ENCODE measurements around the gene ADAMTSL5. TPM values are rescaled to one million over a fixed set of nuclear protein-coding genes. Genes with fewer than 3 reads are reported as not detected.

Gene ADAMTSL5, protein sequence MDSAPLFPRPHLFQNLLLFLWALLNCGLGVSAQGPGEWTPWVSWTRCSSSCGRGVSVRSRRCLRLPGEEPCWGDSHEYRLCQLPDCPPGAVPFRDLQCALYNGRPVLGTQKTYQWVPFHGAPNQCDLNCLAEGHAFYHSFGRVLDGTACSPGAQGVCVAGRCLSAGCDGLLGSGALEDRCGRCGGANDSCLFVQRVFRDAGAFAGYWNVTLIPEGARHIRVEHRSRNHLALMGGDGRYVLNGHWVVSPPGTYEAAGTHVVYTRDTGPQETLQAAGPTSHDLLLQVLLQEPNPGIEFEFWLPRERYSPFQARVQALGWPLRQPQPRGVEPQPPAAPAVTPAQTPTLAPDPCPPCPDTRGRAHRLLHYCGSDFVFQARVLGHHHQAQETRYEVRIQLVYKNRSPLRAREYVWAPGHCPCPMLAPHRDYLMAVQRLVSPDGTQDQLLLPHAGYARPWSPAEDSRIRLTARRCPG
- total RNA-seq (10 to 100 TPM in 1 of 5 donors, 1 to 10 TPM in 2, not detected in 2; 1.7 to 29.5 (median 1.8) TPM), polyA plus RNA-seq (1 to 10 TPM; 1.1 to 5.6 (median 1.4) TPM)
- long read RNA-seq, donor 1 = 0 reads
- long read RNA-seq, donor 2 = 0 reads
- long read RNA-seq, donor 3 = 0 reads
- long read RNA-seq, donor 4 = 0 reads
- long read RNA-seq, donor 5 = 0 reads
- long read RNA-seq, donor 6 = 0 reads
- long read RNA-seq, donor 7 = 0 reads
- long read RNA-seq, donor 8 = 0 reads
- long read RNA-seq, donor 9 = 0 reads
- long read RNA-seq, donor 10 = 0 reads

DNA sequence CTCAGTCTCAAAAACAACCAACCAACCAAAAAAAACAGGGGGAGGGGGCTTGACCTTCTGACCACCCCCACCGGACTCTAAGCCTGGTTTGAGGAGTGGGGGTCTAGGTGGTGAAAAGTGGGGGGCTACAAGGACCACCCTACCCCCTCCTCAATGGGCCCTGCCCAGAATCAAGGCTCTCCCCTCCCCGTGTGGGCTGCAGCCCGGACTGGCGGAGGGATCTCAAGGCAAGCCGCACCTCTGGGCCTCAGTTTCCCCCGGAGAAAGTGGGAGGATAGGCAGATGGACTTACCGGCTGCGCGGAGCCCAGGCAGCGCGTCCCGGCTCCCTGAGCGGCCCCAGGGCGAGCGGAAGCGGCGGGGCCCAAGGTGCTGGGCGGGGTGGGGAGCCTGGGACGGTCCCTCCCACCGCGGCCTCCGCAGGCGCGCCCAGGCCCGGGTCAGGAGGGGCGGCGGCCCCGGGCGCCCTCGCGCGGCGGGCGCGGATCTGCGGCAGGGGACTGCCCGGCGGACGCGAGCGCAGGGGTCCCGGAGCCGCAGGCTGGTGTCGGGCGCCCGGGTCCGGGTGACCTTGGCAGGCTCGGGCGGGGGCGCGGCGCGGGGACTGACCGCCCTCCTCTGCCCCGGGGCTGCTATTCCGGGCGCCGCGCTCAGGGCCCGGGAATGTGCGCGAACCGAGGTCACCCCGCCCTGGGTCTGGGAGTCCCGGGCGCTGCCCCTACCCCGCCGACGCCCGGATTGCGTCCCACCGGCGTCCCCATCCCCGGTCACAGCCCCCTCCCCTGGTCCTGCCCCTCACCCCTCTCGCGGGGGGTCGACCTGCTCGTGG lies at the start of gene ADAMTSL5:
TSS of gene ADAMTSL5 (minus strand) at position 349 of the 828 bp plus-strand sequence. CDS start 2,076 bp downstream, outside the sequence.
- peak; percentile 60 to 88 for DNase-seq
- peaks cover 0 to 5% (median 2%) of the 10 kb centered on the region in 4 donors for H3K9me3 ChIP-seq
- H3K36me3 ChIP-seq = no peaks in the 10 kb centered on the region
- TF ChIP-seq EP300 (IDR thresholded peaks at IDR 0.05) = no peak
- peak in 1 of 3 donors; percentile 10 for TF ChIP-seq POLR2AphosphoS5 (IDR thresholded peaks at IDR 0.05)
- 3 to 9% (median 4%) methylated on average over 12 to 78 of the region's 78 CpGs for WGBS, 5 donors
- H3K27ac ChIP-seq = peak within 1 kb of the TSS in 4 of 5 donors; percentile 31 to 77 (median 59)
- H3K4me3 ChIP-seq = peak within 1 kb of the TSS; percentile 43 to 62 (median 50)
- peaks cover 12 to 34% (median 28%) of the 10 kb centered on the region in 4 donors for H3K4me1 ChIP-seq
- H3K27me3 ChIP-seq = peaks cover 14 to 83% (median 33%) of the 10 kb centered on the region in 3 donors
- intact Hi-C loops (cut with DNase I; ENCODE audit: low total_unique reads) = no loop called here

DNA sequence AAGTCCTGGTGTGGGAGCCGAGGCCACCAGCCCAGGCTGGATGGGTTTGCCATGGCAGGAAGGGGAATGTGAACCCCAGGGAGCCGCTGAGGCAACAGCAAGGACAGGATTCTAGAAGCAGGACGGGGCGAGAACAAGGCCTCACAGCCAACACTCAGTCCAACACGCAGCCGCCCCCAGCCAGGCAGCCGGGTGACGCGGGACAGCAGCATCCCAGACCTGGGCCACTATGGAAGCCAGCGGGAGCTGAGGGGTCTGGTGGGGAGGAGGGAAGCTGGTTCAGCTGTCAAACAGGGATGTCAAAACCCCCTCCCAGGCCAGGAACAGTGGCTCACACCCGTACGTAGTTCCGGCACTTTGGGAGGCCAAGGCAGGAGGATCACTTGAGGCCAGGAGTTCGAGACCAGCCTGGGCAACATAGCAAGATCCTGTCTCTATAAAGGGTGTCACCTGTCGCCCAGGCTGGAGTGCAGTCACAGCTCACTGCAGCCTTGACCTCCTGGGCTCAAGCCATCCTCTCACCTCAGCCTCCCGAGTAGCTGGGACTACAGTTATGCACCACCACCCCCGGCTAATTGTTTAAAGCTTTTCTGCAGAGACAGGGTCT lies 48.5 kb upstream of the ADAMTSL5 start:
- Histone ChIP-seq H3K27ac (no peak overlapping the region), H3K4me3 (no peak overlapping the region), H3K36me3 (peaks cover 0 to 22% (median 9%) of the 10 kb centered on the region in 4 donors), H3K27me3 (peaks cover 0 to 2% (median 0%) of the 10 kb centered on the region in 3 donors), H3K9me3 (no peaks in the 10 kb centered on the region), H3K4me1 (peaks cover 6 to 10% (median 8%) of the 10 kb centered on the region in 4 donors)
- TF ChIP-seq, protein P1, sequence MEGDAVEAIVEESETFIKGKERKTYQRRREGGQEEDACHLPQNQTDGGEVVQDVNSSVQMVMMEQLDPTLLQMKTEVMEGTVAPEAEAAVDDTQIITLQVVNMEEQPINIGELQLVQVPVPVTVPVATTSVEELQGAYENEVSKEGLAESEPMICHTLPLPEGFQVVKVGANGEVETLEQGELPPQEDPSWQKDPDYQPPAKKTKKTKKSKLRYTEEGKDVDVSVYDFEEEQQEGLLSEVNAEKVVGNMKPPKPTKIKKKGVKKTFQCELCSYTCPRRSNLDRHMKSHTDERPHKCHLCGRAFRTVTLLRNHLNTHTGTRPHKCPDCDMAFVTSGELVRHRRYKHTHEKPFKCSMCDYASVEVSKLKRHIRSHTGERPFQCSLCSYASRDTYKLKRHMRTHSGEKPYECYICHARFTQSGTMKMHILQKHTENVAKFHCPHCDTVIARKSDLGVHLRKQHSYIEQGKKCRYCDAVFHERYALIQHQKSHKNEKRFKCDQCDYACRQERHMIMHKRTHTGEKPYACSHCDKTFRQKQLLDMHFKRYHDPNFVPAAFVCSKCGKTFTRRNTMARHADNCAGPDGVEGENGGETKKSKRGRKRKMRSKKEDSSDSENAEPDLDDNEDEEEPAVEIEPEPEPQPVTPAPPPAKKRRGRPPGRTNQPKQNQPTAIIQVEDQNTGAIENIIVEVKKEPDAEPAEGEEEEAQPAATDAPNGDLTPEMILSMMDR (IDR thresholded peaks at IDR 0.05) = no peak
- no peak for TF ChIP-seq EP300 (IDR thresholded peaks at IDR 0.05)
- no peak for TF ChIP-seq POLR2A (IDR thresholded peaks at IDR 0.05)
- TF ChIP-seq POLR2AphosphoS5 (IDR thresholded peaks at IDR 0.05) = no peak
- no peak for DNase-seq
- 86 to 94% (median 91%) methylated on average over 17 of the region's 17 CpGs for WGBS, 5 donors
- intact Hi-C loops (cut with DNase I; ENCODE audit: low total_unique reads) = no loop called here

DNA sequence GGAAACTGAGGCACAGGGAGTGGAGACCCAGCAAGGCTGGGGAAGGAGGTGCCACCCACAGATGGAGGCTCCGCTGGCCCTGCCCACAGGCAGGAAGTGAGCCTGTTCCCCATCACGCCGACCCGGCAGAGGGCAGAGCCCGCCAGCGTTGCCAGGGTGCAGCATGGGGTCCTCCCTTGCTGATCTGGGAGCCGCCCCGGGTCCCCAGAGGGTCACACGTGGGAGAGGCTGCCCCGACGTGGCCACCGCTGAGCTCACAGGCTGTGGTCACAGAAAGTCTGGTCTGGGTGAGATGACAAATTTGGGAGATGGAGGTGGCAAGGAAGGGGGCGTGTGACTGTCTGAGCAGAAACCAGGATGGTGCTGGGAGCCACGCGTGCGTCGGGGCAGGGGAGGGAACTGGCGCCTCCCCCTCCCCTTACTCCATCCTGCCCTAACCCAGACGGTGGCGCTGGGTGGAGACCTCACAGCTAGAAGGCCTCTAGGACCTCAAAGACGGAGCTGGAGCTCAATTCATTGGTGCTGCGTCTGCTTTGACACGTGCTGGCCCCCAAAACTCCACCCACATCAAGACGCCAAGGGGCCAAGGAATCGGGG lies 47.6 kb upstream of the ADAMTSL5 start:
- no peak for TF ChIP-seq POLR2AphosphoS5 (IDR thresholded peaks at IDR 0.05)
- TF ChIP-seq, protein P1 (IDR thresholded peaks at IDR 0.05) = no peak
- TF ChIP-seq EP300 (IDR thresholded peaks at IDR 0.05) = no peak
- no peak for TF ChIP-seq POLR2A (IDR thresholded peaks at IDR 0.05)
- Histone ChIP-seq H3K4me3 (no peak overlapping the region), H3K27me3 (no peaks in the 10 kb centered on the region), H3K9me3 (no peaks in the 10 kb centered on the region), H3K4me1 (peaks cover 0 to under 1% (median 0%) of the 10 kb centered on the region in 4 donors), H3K27ac (no peak overlapping the region), H3K36me3 (peaks cover 3 to 32% (median 19%) of the 10 kb centered on the region in 4 donors)
- WGBS, 5 donors = 59 to 83% (median 69%) methylated on average over 19 to 25 of the region's 25 CpGs
- DNase-seq = no peak
- intact Hi-C loops (cut with DNase I; ENCODE audit: low total_unique reads) = no loop called here

DNA sequence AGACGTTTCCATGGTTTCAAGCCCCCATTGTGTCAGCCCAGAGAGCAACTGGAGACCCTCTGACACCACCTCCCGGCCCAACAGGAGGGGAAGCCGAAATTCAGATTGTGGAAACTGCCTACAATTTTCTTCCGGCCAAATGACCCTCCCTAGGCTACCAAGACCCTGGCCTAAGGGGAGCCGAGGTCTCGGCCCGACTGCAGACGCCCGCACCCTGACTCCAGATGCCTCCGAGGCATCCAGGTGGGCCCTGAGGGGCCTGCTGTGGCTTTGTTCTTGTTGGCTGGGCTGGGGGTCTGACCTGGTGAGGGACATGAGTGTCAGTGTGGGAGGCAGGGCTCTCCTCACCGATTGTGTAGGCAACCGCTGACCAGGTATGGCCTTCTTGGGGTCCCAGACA lies 45.7 kb upstream of the ADAMTSL5 start:
- H3K27me3 ChIP-seq = no peaks in the 10 kb centered on the region
- DNase-seq = no peak
- no peaks in the 10 kb centered on the region for H3K4me1 ChIP-seq
- 84 to 93% (median 89%) methylated on average over 8 to 12 of the region's 12 CpGs for WGBS, 5 donors
- no peak overlapping the region for H3K27ac ChIP-seq
- H3K4me3 ChIP-seq = no peak overlapping the region
- peaks cover 4 to 37% (median 25%) of the 10 kb centered on the region in 4 donors for H3K36me3 ChIP-seq
- H3K9me3 ChIP-seq = no peaks in the 10 kb centered on the region
- TF ChIP-seq, protein P1 (IDR thresholded peaks at IDR 0.05) = no peak
- TF ChIP-seq POLR2AphosphoS5 (IDR thresholded peaks at IDR 0.05) (no peak), EP300 (IDR thresholded peaks at IDR 0.05) (no peak), POLR2A (IDR thresholded peaks at IDR 0.05) (no peak)
- intact Hi-C loops (cut with DNase I; ENCODE audit: low total_unique reads) = loop anchor here (10.0 kb wide), 1 partner anchor 266 kb away; no protein-coding TSS in a partner anchor

Measured in stomach (tissue), 19 donors.